Measurements from ENCODE around the gene COL5A1.

GRCh38 chr9:134883040-134883782 lies 241.6 kb downstream of the COL5A1 start:
- TF ChIP-seq RARB (CRISPR knock-in tag; IDR thresholded peaks at IDR 0.05): no peak
- no peak for TF ChIP-seq BACH2 (CRISPR knock-in tag; IDR thresholded peaks at IDR 0.05; ENCODE audit: borderline replicate concordance)
- TF ChIP-seq ZFP30 (CRISPR knock-in tag; IDR thresholded peaks at IDR 0.05): no peak
- TF ChIP-seq CSDC2 (CRISPR knock-in tag; IDR thresholded peaks at IDR 0.05): no peak
- no peak for TF ChIP-seq ISL1 (CRISPR knock-in tag; IDR thresholded peaks at IDR 0.05)
- TF ChIP-seq PATZ1 (CRISPR knock-in tag; IDR thresholded peaks at IDR 0.05; ENCODE audit: borderline replicate concordance): no peak

Measured in SK-N-SH treated with all-trans-retinoic acid at 6 μM for 48 hours (cell line).